HG03025 (cell line): Measurements from ENCODE around the gene MAD1L1.
"Not testable (repeated sequence)": the region's sequence is repeated elsewhere in the genome, so short reads cannot be mapped to it uniquely, and the experiment has no call there.

Experiments used
- ATAC-seq: cut with Tn5 transposase; IDR thresholded peaks from one replicate; pipeline ENCODE4 v1.9.1; 2021; ENCODE audit warnings: mild to moderate bottlenecking, moderate library complexity; ENCODE audit not compliant: unreplicated experiment, low FRiP score

The MAD1L1 gene

GRCh38 chr7:1884583-1885350, 348.0 kb downstream of the MAD1L1 start:
- ATAC-seq, result no peak

DNA sequence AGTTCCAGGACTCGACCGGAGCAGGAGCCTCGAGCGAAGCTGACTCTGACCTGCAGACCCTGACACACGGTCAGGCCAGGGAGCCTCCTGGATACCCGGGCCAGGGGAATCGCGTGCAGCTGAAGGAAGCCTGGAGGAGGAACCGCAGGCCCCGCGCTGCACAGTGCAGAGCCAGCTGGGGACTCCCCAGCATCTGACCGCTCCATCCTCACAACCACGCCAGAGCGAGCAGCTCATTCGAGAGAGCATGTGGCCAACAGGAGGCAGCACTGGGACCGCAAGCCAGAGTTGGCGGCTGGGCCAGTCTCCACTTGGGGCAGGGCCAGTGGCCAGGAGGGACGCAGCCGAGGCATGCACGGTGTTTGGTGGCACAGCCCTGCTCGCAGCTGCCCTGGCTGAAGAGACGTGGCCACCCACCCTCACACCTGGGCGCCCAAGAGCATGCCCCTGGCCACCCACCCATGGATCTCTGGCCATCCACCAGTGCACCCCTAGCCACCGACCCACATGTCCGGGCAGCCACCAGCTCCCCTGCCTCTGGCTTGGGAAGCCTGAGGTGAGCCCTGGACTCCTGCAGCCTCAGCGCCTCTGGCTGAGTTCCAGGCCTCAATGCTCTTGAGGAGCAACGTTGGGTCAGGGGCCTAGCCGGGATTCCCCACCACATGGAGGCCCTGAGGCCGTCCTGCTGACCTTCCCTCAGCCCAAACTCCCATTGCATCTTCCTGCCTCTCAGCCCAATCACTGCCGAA, 348.7 kb downstream of the MAD1L1 start:
- no peak for ATAC-seq

GRCh38 chr7:1883031-1883761, 349.5 kb downstream of the MAD1L1 start:
- ATAC-seq, result no peak

GRCh38 chr7:1882451-1882850, 350.3 kb downstream of the MAD1L1 start:
- no peak for ATAC-seq

- ATAC-seq, result no peak
These were observed 350.8 kb downstream of the MAD1L1 start for GRCh38 chr7:1881946-1882345.

GRCh38 chr7:1876641-1877040, 356.1 kb downstream of the MAD1L1 start:
- not testable (repeated sequence) for ATAC-seq

DNA sequence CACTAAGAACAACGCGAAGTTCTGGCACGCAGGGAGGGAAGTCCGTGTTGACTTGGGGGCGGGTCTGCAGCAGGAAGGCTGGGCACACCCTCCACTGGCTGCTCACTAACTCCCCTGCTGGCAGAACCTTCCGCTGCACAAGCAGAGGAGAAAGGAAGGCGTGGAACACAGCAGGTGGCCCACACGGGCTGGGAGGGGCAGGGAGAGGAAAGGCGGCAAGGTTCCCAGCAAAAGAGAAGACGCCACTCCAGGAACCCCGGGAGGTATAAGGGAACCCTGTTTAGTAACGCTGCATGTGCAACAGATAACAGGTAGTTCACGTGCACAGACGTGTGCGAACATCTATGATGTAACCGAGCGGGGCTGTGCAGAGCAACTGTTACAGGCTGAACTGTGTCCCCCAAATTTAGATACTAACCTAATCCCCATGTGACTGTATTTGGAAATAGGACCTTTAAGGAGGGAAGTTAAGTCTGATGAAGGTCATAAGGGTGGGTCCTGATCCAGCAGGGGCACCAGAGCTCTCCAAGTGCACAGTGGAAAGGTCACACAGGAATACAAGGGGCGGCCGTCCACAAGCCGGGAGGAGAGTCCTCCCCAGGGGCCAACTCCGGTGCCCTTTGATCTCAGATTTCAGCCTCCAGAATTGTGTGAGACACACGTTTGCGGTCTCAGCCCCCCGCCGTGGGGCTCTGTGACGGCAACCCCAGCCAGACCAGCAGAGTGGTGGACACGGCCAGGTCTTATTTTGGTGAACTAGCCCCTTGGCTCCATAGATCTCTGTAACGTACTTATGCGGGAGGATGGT, 357.1 kb downstream of the MAD1L1 start:
- ATAC-seq, result not testable (repeated sequence)

GRCh38 chr7:1874590-1875391, 358.0 kb downstream of the MAD1L1 start:
- not testable (repeated sequence) for ATAC-seq

- no peak for ATAC-seq
These were observed 358.7 kb downstream of the MAD1L1 start for GRCh38 chr7:1873857-1874589.

DNA sequence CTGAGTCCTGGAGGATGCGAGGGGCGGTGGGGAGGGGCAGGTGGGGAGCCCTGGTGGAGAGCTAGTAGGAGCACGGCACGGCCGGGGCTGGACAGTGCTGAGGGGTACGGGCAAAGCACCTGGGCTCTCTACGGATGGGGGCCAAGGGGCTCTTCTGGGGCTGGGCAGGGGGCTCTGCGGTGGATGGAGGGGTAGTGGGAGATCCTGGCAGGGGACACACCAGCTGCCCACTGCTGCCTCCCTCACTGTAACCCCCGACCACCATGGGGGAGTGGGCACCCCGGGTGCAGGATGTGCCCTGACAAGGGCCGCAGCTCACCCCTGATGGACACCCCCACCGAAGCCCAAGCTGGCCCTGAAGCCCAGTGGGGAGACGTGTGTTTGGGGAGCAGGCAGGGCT, 359.3 kb downstream of the MAD1L1 start:
- no peak for ATAC-seq

DNA sequence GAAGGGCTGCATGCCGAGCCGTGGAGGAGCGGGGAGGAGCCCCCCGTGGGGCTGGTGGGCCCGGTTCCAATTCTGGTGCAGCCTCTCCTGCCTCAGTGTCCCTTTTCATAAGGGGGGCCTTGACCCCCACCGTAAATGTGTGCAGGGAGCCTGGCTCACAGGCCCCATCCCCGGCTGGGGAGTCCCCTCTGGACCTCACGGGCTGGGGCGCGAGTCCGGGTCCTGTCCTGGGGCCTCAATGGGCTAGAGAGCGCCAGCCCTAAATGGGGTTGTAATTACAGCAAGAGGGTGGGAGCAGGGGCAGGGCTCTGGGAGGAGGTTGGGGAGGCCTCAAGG, 359.7 kb downstream of the MAD1L1 start:
- no peak for ATAC-seq

DNA sequence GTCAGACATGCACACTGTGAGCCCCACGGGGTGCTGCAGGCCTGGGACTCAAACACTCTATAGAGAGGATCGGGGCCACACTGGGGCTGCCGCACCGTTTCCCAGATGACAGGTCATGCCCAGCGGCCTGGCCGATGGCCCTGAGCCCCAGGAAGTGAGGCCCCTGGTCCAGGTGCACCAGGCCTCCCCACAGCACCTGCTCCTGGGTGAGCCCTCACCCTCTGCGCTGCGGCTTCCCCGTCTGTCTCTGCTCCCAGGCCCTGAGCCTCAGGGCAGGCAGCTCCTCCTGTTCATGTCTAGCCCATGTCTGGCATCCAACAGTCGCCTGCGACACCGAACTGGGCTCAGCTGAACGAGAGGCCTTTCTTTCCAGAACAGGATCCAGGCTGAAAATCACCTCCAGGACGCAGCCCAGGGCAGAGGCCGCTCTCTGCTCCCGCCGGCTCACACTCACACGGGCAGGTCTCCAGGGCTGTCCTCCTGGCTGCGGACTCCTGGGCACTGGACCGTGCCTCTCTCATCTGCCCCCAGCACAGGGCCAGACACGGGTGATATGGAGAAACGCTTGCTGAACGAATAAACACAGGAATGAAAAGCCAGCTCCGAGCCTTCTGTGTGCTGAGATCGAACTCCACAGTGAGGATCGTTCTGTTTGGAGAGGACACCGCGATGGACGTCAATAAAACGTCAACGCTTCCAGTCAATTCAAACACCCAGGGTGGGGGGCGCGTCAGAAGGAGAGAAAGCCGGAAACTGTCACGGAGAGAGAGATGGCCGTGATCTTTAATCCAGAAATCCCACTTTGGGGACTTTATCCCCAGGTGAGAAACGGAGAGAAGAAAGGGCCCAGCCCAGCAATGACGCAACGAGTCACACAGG, 360.3 kb downstream of the MAD1L1 start:
- no peak for ATAC-seq

GRCh38 chr7:1869452-1870130, 363.2 kb downstream of the MAD1L1 start:
- ATAC-seq, result no peak

- no peak for ATAC-seq
These were observed 364.1 kb downstream of the MAD1L1 start for GRCh38 chr7:1868516-1869165.

DNA sequence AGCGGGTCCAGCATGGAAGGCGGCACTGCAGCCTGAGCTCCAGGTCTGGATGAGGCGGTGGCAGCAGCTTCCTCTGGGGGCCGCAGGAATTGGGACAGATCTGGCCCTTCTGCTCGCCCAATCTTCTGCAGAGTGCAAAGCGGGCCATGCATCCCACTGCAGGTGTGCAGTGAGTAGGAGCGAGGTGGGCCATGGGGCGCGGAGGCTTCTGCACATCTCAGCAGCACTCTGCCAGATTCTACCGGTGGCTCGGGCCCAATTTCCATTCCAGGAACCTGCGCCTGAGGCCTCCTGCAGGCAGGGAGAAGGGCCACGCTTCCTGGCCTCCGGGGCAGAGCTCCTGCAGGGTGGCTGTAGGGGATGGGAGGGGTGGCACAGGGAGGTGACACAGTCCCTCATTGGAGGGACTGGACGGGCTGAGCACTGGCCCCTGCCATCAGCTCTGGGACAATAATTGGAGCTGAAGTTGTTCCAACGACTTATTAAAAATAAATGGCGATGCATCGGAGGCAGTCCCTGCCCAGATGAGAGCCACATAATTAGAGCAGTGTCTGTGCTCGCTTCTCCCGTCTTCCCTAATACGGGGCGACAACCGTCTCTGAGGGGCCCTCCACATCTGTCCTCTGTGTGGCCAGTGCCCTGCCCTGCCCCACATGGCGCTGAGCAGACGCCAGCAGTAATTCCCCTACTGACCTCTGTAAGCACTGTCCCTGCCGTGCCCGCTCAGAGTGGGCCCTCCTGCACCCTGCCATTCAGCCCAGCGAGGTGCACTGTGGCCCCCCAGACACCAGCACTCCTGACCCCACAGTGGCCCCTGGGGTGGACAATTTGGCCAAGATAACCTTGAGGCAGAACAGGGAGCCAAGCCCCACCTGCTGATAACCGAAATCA, 365.1 kb downstream of the MAD1L1 start:
- ATAC-seq, result no peak

DNA sequence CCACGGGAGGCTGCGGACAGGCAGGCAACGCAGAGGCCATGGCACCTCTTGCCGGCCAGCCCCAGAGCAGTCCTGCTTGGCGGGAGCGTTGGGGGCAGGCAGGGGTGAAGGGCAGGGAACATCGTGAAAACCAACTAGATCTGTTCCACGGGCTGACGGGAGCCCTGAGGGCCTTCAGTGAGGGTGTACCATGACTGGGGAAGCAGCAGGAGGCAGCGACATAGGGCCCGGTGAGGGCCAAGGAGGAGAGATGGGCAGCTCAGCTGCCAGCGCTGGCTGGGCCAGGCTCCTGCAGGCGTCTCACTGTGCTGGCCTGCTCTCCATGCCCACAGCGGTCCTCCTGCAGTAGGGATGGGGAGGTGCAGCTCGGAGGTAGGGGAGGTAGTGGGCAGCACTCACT, 366.1 kb downstream of the MAD1L1 start:
- ATAC-seq, result no peak
